B cell (primary cell): Measurements from ENCODE around the gene PLXNB1. TPM values are rescaled to one million over a fixed set of nuclear protein-coding genes. Genes with fewer than 3 reads are reported as not detected.

Source experiments
- ATAC-seq: fragments of 200-7000 bp; cut with Tn5 transposase; one replicate; pipeline ENCODE4 v1.10.0; 2021; ENCODE audit warnings: low read depth, mild to moderate bottlenecking, moderate number of reproducible peaks, moderate library complexity
- CTCF ChIA-PET: fragments of 350-600 bp; sonication (Branson Sonifier 250); formaldehyde crosslinking; loops from one replicate; lab custom pipeline; 2021; ENCODE audit warnings: antibody characterized with exemption, inconsistent platforms; lab: Charles Lee
- POLR2A ChIA-PET: fragments of 350-600 bp; sonication (Branson Sonifier 250); formaldehyde crosslinking; loops from one replicate; lab custom pipeline; 2021; ENCODE audit warnings: antibody characterized with exemption; lab: Charles Lee
- DNase-seq: peaks from one replicate; pipeline ENCODE4 v3.0.0; 2013
- H2AFZ ChIP-seq: 2 replicates; pipeline ENCODE4 v1.6.1; 2012; ENCODE audit warnings: mild to moderate bottlenecking, low read depth, low read length; ENCODE audit not compliant: insufficient read depth, poor library complexity, severe bottlenecking
- H3K27ac ChIP-seq, 2 donors: 1 replicate in 1 of 2; 2 replicates in 1 of 2; pipeline ENCODE4 v1.5.1; 2012 to 2013; ENCODE audit warnings: low read length in 2 of 2, mild to moderate bottlenecking in 2 of 2, moderate library complexity in 1 of 2
- H3K27me3 ChIP-seq, 4 experiments: fragments of 200-600 bp in 1 of 4; sonication (generic) in 1 of 4; replicated peaks in 1 of 4; 1 replicate in 2 of 4; 2 replicates in 2 of 4; pipeline versions ENCODE4 v1.6.1 to v1.7.0; 2013 to 2016; ENCODE audit warnings: low read length in 3 of 4, mild to moderate bottlenecking in 2 of 4, mixed read lengths in 1 of 4, moderate library complexity in 1 of 4; ENCODE audit not compliant: insufficient read depth in 4 of 4, control insufficient read depth in 3 of 4; ENCODE audit errors: control extremely low read depth in 1 of 4
- H3K36me3 ChIP-seq, 2 experiments: replicated peaks in 1 of 2; 1 replicate in 1 of 2; 2 replicates in 1 of 2; pipeline versions ENCODE4 v1.6.1 to v1.7.1; 2013; ENCODE audit warnings: low read length in 1 of 2; ENCODE audit not compliant: insufficient read depth in 2 of 2, control insufficient read depth in 1 of 2; ENCODE audit errors: control extremely low read depth in 1 of 2, extremely low read depth in 1 of 2
- H3K4me1 ChIP-seq, 2 donors: fragments of 200-600 bp in 1 of 2; sonication (generic) in 1 of 2; 1 replicate in 1 of 2; 2 replicates in 1 of 2; pipeline versions ENCODE4 v1.5.1 to v1.6.1; 2013 to 2017; ENCODE audit warnings: low read length in 2 of 2; ENCODE audit not compliant: control insufficient read depth in 2 of 2, insufficient read depth in 2 of 2
- H3K4me2 ChIP-seq: replicated peaks from 2 replicates; pipeline ENCODE3; 2012; ENCODE audit warnings: mild to moderate bottlenecking, low read depth, low read length; ENCODE audit not compliant: poor library complexity, severe bottlenecking
- H3K4me3 ChIP-seq, 5 experiments: fragments of 200-600 bp in 1 of 5; sonication (generic) in 1 of 5; 1 replicate in 3 of 5; 2 replicates in 2 of 5; pipeline versions ENCODE4 v1.5.1 to v1.7.0; 2011 to 2016; ENCODE audit warnings: low read length in 4 of 5, mild to moderate bottlenecking in 4 of 5, low read depth in 2 of 5, control low read depth in 1 of 5, moderate library complexity in 1 of 5; ENCODE audit not compliant: insufficient read depth in 1 of 5; ENCODE audit errors: control extremely low read depth in 1 of 5, extremely low read depth in 1 of 5
- H3K79me2 ChIP-seq: fragments of 200-600 bp; sonication (generic); one replicate; pipeline ENCODE4 v1.6.0; 2016; ENCODE audit warnings: low read length; ENCODE audit not compliant: control insufficient read depth, insufficient read depth
- H3K9ac ChIP-seq: fragments of 200-600 bp; sonication (generic); 2 replicates; pipeline ENCODE4 v1.6.1; 2017; ENCODE audit warnings: mild to moderate bottlenecking, low read length, moderate library complexity
- H3K9me3 ChIP-seq, 3 donors: one replicate each; pipeline versions ENCODE4 v1.6.1 to v1.7.1; 2013; ENCODE audit warnings: low read length in 2 of 3; ENCODE audit not compliant: control insufficient read depth in 2 of 3, insufficient read depth in 1 of 3; ENCODE audit errors: control extremely low read depth in 1 of 3
- H4K20me1 ChIP-seq: 2 replicates; pipeline ENCODE4 v1.6.0; 2012; ENCODE audit warnings: mild to moderate bottlenecking, low read length; ENCODE audit not compliant: insufficient read depth, control insufficient read depth, poor library complexity, severe bottlenecking
- H3K27ac Mint-ChIP-seq: one replicate; pipeline ENCODE4 v1.8.0; 2021; ENCODE audit warnings: mixed read lengths
- H3K27me3 Mint-ChIP-seq: one replicate; pipeline ENCODE4 v1.8.0; 2021; ENCODE audit warnings: mixed read lengths
- H3K4me1 Mint-ChIP-seq: one replicate; pipeline ENCODE4 v1.8.0; 2021; ENCODE audit warnings: mixed read lengths
- H3K4me3 Mint-ChIP-seq: one replicate; pipeline ENCODE4 v1.8.0; 2021; ENCODE audit warnings: mixed read lengths
- H3K9me3 Mint-ChIP-seq: one replicate; pipeline ENCODE4 v1.8.0; 2022; ENCODE audit warnings: mixed read lengths; ENCODE audit not compliant: insufficient read depth
- EZH2 ChIP-seq: IDR thresholded peaks from 2 replicates; pipeline ENCODE4 v1.6.1; 2012; ENCODE audit warnings: borderline replicate concordance, low read depth, mild to moderate bottlenecking, moderate library complexity, low read length; ENCODE audit not compliant: insufficient read depth, poor library complexity, severe bottlenecking
- WGBS: methylation state at CpG from one replicate; pipeline ENCODE4 v1.1.5; 2013; ENCODE audit warnings: missing lambda C conversion rate; ENCODE audit not compliant: insufficient coverage; 5-methylcytosine and 5-hydroxymethylcytosine counted together
- intact Hi-C: fragments of 100-400 bp; cut with micrococcal nuclease; formaldehyde crosslinking; loops from one replicate; pipeline ENCODE4 v1.10.0; 2022
- polyA plus RNA-seq: library from polyadenylated mRNA; depleted of rRNA; stranded (reverse); fragments of >200 nt; gene quantifications from 2 replicates; pipeline ENCODE4 v1.2.3, GENCODE V29; 2012
- total RNA-seq, 2 donors: library from RNA; stranded (reverse); fragments of 120-200 nt in 1 of 2; gene quantifications; 1 replicate in 1 of 2; 2 replicates in 1 of 2; pipeline versions ENCODE4 v1.2.3 to v1.2.4, GENCODE V29; 2013 to 2022
- TF ChIP-seq, protein P1 (sequence below): fragments of 200-600 bp; IDR thresholded peaks from one replicate; pipeline ENCODE4 v1.8.0; 2022; ENCODE audit warnings: antibody characterized with exemption, mild to moderate bottlenecking

PLXNB1 gene
- total and polyA plus RNA-seq, 2 donors (not counting 1 experiment from before 2014, with no cell fraction given): 0.95 to 5.0 TPM

DNA sequence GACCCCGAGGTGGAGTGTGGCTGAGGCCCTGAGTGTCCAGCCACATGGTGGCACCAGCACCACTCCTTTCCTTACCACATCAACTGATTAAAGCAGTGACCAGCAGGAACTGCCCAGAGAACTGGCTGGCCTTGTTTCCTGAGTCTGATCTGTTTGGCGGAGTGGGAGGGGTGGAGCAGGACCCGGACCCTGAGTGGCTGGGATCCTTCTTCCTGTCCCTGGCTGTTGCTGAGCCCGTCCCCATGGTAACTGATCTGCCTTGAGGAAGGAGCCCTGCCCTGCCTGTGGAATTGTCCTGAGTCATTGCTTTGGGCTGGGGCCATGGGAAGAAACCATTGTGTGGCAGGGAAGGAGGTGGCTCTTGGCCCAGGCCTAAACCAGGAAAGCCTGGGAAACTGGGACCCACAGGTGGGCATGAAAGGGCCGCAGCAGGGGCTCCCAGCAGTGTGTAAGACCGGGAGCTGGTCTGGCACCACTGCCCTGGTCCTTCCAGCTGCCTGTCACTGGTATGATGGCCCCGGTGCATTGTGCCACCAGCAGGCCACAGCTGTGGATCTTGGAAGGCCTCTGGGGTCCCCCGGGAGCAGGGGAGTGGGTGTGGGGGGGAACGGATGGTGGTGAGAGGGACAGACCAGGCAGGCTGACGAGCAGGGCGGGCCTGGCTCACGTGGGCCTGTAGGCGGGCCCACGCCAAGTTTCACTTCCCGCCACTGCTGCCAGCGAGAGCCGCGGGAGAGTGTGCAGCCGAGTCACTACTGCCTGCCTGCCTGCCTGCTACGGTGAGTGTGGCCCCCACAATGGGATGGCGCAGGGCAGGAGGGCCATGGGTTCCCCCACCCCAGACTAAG lies 35.9 kb upstream of the PLXNB1 start:
- Histone ChIP-seq H3K9me3 (no peaks in the 10 kb centered on the region), H3K27me3 (no peaks in the 10 kb centered on the region), H3K79me2 (peaks cover 58% of the 10 kb centered on the region), H2AFZ (peak overlapping the region; percentile 82), H3K36me3 (peaks cover 0 to 43% of the 10 kb centered on the region in 2 experiments), H3K4me3 (peak overlapping the region; percentile 31 to 92 (median 88)), H4K20me1 (peaks cover 35% of the 10 kb centered on the region), H3K4me2 (peak overlapping the region; percentile 95), H3K27ac (peak overlapping the region; percentile 96 to 99), H3K4me1 (peaks cover 50 to 53% of the 10 kb centered on the region in 2 donors), H3K9ac (peak overlapping the region; percentile 90)
- 7% methylated on average over 19 of the region's 21 CpGs for WGBS
- H3K4me1 Mint-ChIP-seq: peaks cover 52% of the 10 kb centered on the region
- TF ChIP-seq, protein P1, sequence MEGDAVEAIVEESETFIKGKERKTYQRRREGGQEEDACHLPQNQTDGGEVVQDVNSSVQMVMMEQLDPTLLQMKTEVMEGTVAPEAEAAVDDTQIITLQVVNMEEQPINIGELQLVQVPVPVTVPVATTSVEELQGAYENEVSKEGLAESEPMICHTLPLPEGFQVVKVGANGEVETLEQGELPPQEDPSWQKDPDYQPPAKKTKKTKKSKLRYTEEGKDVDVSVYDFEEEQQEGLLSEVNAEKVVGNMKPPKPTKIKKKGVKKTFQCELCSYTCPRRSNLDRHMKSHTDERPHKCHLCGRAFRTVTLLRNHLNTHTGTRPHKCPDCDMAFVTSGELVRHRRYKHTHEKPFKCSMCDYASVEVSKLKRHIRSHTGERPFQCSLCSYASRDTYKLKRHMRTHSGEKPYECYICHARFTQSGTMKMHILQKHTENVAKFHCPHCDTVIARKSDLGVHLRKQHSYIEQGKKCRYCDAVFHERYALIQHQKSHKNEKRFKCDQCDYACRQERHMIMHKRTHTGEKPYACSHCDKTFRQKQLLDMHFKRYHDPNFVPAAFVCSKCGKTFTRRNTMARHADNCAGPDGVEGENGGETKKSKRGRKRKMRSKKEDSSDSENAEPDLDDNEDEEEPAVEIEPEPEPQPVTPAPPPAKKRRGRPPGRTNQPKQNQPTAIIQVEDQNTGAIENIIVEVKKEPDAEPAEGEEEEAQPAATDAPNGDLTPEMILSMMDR: peak; percentile 24
- TF ChIP-seq EZH2: no peak
- peak overlapping the region; percentile 94 for H3K27ac Mint-ChIP-seq
- ChIA-PET POLR2A (interaction anchor here (1.0 to 2.6 kb wide), 8 partner anchors 11 to 91 kb away, joined by 4 to 20 read pairs (median 6); partner anchors contain the start of genes ATRIP and SHISA5), CTCF (interaction anchor here (0.7 to 17.7 kb wide), 13 partner anchors 8 to 92 kb away, joined by 3 to 240 read pairs (median 6); partner anchors contain the start of genes ATRIP, CCDC51 and SHISA5)
- DNase-seq (peak; percentile 91), ATAC-seq (peak; percentile 93)
- intact Hi-C loops: loop anchor here (1.0 to 10.0 kb wide), 5 partner anchors 8 to 219 kb away; partner anchors contain the start of genes ATRIP, NCKIPSD and PFKFB4
- no peaks in the 10 kb centered on the region for H3K27me3 Mint-ChIP-seq
- H3K4me3 Mint-ChIP-seq: peak overlapping the region; percentile 94
- no peaks in the 10 kb centered on the region for H3K9me3 Mint-ChIP-seq
